ENCODE results near the gene SPINT2.
A peak's percentile ranks its signal among the peaks of the same experiment; 100 is the strongest.

SPINT2 gene

DNA sequence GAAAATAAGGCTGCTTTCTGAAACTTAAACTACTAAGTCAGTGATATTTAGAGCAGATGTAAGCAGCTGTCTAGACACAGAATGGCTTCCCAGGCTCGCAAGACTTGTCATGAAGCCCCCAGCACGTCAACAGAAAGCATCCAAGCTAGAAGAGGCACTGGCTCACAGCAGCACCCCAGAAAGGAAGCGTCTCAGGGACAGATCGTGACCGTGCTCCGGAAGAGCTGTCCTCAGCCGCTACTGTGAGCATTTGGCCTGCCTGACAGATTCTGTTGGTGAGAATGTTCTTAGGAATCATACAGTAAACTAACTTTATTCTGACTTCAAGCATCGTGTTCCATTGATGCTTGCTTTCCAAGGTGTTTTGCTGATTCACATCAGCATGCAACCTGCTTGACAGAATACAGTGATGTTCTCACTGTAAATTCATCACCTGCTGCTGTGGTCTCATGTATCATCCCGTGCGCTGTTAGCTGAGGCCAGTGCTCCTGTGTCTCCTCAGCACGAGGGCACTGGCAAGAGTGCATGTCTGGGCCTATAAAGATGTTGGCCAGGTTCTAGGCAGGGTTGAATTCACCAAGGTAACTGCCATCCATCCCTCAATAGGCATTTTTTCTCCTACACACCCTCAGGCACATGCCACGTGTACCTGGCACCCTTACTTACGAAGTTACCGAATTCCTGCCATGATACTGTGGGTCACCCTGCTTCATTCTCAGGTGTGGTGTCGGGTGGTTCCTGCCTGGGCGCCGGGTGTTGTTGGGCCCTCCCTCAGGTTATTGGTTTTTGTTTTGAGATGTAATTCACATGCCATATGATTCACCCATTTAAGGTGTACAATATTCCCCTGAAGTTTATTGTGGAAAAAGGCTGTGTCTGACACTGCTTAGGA lies 15.9 kb downstream of the SPINT2 start:
- WGBS, 2 donors (ENCODE audit: extremely low coverage in 2 of 2, insufficient read length in 2 of 2, insufficient replicate concordance in 1 of 2): no CpG with 5 or more reads among the region's 17 CpGs
- no peak overlapping the region for H2AFZ ChIP-seq (ENCODE audit: low read length)
- H4K91ac ChIP-seq (ENCODE audit: low read depth, low read length, poor library complexity): no peak overlapping the region
- no peak overlapping the region for H2BK12ac ChIP-seq (ENCODE audit: low read length)
- H2BK120ac ChIP-seq (ENCODE audit: low read depth, low read length): no peak overlapping the region
- no peak overlapping the region for H2AK5ac ChIP-seq (ENCODE audit: low read depth, low read length)
- DNase-seq (ENCODE audit: low spot score): no peak
- no peak overlapping the region for H2BK15ac ChIP-seq (ENCODE audit: low read length)
- no peaks in the 10 kb centered on the region for H3K9me3 ChIP-seq (replicated peaks in 1 of 2; ENCODE audit: control insufficient read depth in 2 of 2, insufficient read depth in 1 of 2, low read depth in 1 of 2, low read length in 2 of 2)
- no peak overlapping the region for H3K18ac ChIP-seq (ENCODE audit: low read length)
- no peak overlapping the region for H3K27ac ChIP-seq (replicated peaks; ENCODE audit: low read length)
- H3K36me3 ChIP-seq (replicated peaks in 1 of 2; ENCODE audit: control insufficient read depth in 2 of 2, insufficient read depth in 2 of 2, low read length in 2 of 2): no peaks in the 10 kb centered on the region
- no peak overlapping the region for H2BK5ac ChIP-seq (ENCODE audit: low read length)
- H3K27me3 ChIP-seq (ENCODE audit: control insufficient read depth in 3 of 3, insufficient read depth in 3 of 3, low read depth in 1 of 3, low read length in 3 of 3): no peaks in the 10 kb centered on the region
- no peak overlapping the region for H3K9ac ChIP-seq (ENCODE audit: low read depth, low read length, poor library complexity)
- no peaks in the 10 kb centered on the region for H3K79me1 ChIP-seq (ENCODE audit: low read depth, low read length)
- no peak overlapping the region for H4K8ac ChIP-seq (ENCODE audit: low read depth, low read length)
- no peak overlapping the region for H3K23ac ChIP-seq (ENCODE audit: low read depth, low read length, poor library complexity)
- no peak overlapping the region for H3K4me3 ChIP-seq (ENCODE audit: low read length in 2 of 2)
- H3K14ac ChIP-seq (ENCODE audit: low read length): no peak overlapping the region
- peaks cover 3 to 16% of the 10 kb centered on the region in 2 donors for H3K4me1 ChIP-seq (ENCODE audit: control insufficient read depth in 2 of 2, insufficient read depth in 1 of 2, low read depth in 1 of 2, low read length in 2 of 2)
- H3K4me2 ChIP-seq (ENCODE audit: insufficient read depth, low read length, poor library complexity, severe bottlenecking): no peak overlapping the region
- no peak overlapping the region for H3K4ac ChIP-seq (ENCODE audit: low read length)

GRCh38 chr19:38281811-38282566 lies 17.6 kb downstream of the SPINT2 start:
- H4K8ac ChIP-seq (ENCODE audit: low read depth, low read length): no peak overlapping the region
- H3K27ac ChIP-seq (replicated peaks; ENCODE audit: low read length): no peak overlapping the region
- no peak overlapping the region for H2AFZ ChIP-seq (ENCODE audit: low read length)
- no peaks in the 10 kb centered on the region for H3K36me3 ChIP-seq (replicated peaks in 1 of 2; ENCODE audit: control insufficient read depth in 2 of 2, insufficient read depth in 2 of 2, low read length in 2 of 2)
- no peak overlapping the region for H3K4me2 ChIP-seq (ENCODE audit: insufficient read depth, low read length, poor library complexity, severe bottlenecking)
- no peak for DNase-seq (ENCODE audit: low spot score)
- no peak overlapping the region for H2BK12ac ChIP-seq (ENCODE audit: low read length)
- no peaks in the 10 kb centered on the region for H3K79me1 ChIP-seq (ENCODE audit: low read depth, low read length)
- H2BK5ac ChIP-seq (ENCODE audit: low read length): no peak overlapping the region
- no peak overlapping the region for H4K91ac ChIP-seq (ENCODE audit: low read depth, low read length, poor library complexity)
- H2BK15ac ChIP-seq (ENCODE audit: low read length): no peak overlapping the region
- peak overlapping the region; percentile 33 for H3K9ac ChIP-seq (ENCODE audit: low read depth, low read length, poor library complexity)
- H2BK120ac ChIP-seq (ENCODE audit: low read depth, low read length): no peak overlapping the region
- H3K4me3 ChIP-seq (ENCODE audit: low read length in 2 of 2): no peak overlapping the region
- no peak overlapping the region for H2AK5ac ChIP-seq (ENCODE audit: low read depth, low read length)
- H3K4ac ChIP-seq (ENCODE audit: low read length): no peak overlapping the region
- H3K14ac ChIP-seq (ENCODE audit: low read length): no peak overlapping the region
- H3K27me3 ChIP-seq (ENCODE audit: control insufficient read depth in 3 of 3, insufficient read depth in 3 of 3, low read depth in 1 of 3, low read length in 3 of 3): no peaks in the 10 kb centered on the region
- WGBS, 2 donors (ENCODE audit: extremely low coverage in 2 of 2, insufficient read length in 2 of 2, insufficient replicate concordance in 1 of 2): no CpG with 5 or more reads among the region's 7 CpGs
- H3K9me3 ChIP-seq (replicated peaks in 1 of 2; ENCODE audit: control insufficient read depth in 2 of 2, insufficient read depth in 1 of 2, low read depth in 1 of 2, low read length in 2 of 2): no peaks in the 10 kb centered on the region
- no peak overlapping the region for H3K18ac ChIP-seq (ENCODE audit: low read length)
- peak overlapping the region; percentile 39 for H3K23ac ChIP-seq (ENCODE audit: low read depth, low read length, poor library complexity)
- H3K4me1 ChIP-seq (ENCODE audit: control insufficient read depth in 2 of 2, insufficient read depth in 1 of 2, low read depth in 1 of 2, low read length in 2 of 2): peaks cover 3 to 16% of the 10 kb centered on the region in 2 donors

DNA sequence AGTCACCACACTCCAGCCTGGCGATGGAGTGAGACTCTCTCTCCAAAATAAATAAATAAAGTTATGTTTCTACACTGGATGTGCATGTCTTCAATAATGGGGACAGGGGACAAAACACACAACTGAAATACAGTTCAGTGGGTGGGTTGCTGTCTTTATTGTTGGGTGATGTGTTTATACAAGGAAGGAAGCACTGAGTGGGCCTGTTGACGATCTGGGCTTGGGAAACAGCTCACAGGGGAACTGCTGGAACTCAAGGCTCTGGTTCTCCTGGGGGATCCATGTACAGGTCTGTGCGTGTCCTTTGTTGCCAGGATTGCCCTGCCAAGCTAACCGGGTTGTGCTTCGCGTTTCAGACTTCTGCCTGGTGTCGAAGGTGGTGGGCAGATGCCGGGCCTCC lies 18.9 kb downstream of the SPINT2 start:
- Histone ChIP-seq H3K4me2 (ENCODE audit: insufficient read depth, low read length, poor library complexity, severe bottlenecking) (no peak overlapping the region), H4K8ac (ENCODE audit: low read depth, low read length) (no peak overlapping the region), H3K27ac (replicated peaks; ENCODE audit: low read length) (no peak overlapping the region), H2AK5ac (ENCODE audit: low read depth, low read length) (peak overlapping the region; percentile 69), H2BK15ac (ENCODE audit: low read length) (peak overlapping the region; percentile 60), H3K36me3 (replicated peaks in 1 of 2; ENCODE audit: control insufficient read depth in 2 of 2, insufficient read depth in 2 of 2, low read length in 2 of 2) (no peaks in the 10 kb centered on the region), H3K9ac (ENCODE audit: low read depth, low read length, poor library complexity) (no peak overlapping the region), H3K4me1 (ENCODE audit: control insufficient read depth in 2 of 2, insufficient read depth in 1 of 2, low read depth in 1 of 2, low read length in 2 of 2) (peaks cover 9 to 15% of the 10 kb centered on the region in 2 donors), H3K18ac (ENCODE audit: low read length) (no peak overlapping the region), H4K91ac (ENCODE audit: low read depth, low read length, poor library complexity) (no peak overlapping the region), H3K23ac (ENCODE audit: low read depth, low read length, poor library complexity) (peak overlapping the region; percentile 25), H3K14ac (ENCODE audit: low read length) (no peak overlapping the region), H3K79me1 (ENCODE audit: low read depth, low read length) (no peaks in the 10 kb centered on the region), H2BK120ac (ENCODE audit: low read depth, low read length) (no peak overlapping the region), H2BK12ac (ENCODE audit: low read length) (peak overlapping the region; percentile 16), H3K4ac (ENCODE audit: low read length) (peak overlapping the region; percentile 27), H2BK5ac (ENCODE audit: low read length) (no peak overlapping the region), H2AFZ (ENCODE audit: low read length) (no peak overlapping the region), H3K27me3 (ENCODE audit: control insufficient read depth in 3 of 3, insufficient read depth in 3 of 3, low read depth in 1 of 3, low read length in 3 of 3) (no peaks in the 10 kb centered on the region), H3K9me3 (replicated peaks in 1 of 2; ENCODE audit: control insufficient read depth in 2 of 2, insufficient read depth in 1 of 2, low read depth in 1 of 2, low read length in 2 of 2) (no peaks in the 10 kb centered on the region), H3K4me3 (ENCODE audit: low read length in 2 of 2) (no peak overlapping the region)
- WGBS, 2 donors (ENCODE audit: extremely low coverage in 2 of 2, insufficient read length in 2 of 2, insufficient replicate concordance in 1 of 2): no CpG with 5 or more reads among the region's 8 CpGs
- no peak for DNase-seq (ENCODE audit: low spot score)

GRCh38 chr19:38284422-38284821 lies 20.0 kb downstream of the SPINT2 start:
- Histone ChIP-seq H3K36me3 (replicated peaks in 1 of 2; ENCODE audit: control insufficient read depth in 2 of 2, insufficient read depth in 2 of 2, low read length in 2 of 2) (no peaks in the 10 kb centered on the region), H3K4ac (ENCODE audit: low read length) (no peak overlapping the region), H2BK15ac (ENCODE audit: low read length) (no peak overlapping the region), H2AFZ (ENCODE audit: low read length) (peak overlapping the region; percentile 79), H4K91ac (ENCODE audit: low read depth, low read length, poor library complexity) (no peak overlapping the region), H3K14ac (ENCODE audit: low read length) (no peak overlapping the region), H3K23ac (ENCODE audit: low read depth, low read length, poor library complexity) (no peak overlapping the region), H2AK5ac (ENCODE audit: low read depth, low read length) (no peak overlapping the region), H3K4me1 (ENCODE audit: control insufficient read depth in 2 of 2, insufficient read depth in 1 of 2, low read depth in 1 of 2, low read length in 2 of 2) (peaks cover 10 to 13% of the 10 kb centered on the region in 2 donors), H3K4me3 (ENCODE audit: low read length in 2 of 2) (no peak overlapping the region), H3K18ac (ENCODE audit: low read length) (no peak overlapping the region), H2BK120ac (ENCODE audit: low read depth, low read length) (no peak overlapping the region), H4K8ac (ENCODE audit: low read depth, low read length) (no peak overlapping the region), H2BK5ac (ENCODE audit: low read length) (no peak overlapping the region), H3K9ac (ENCODE audit: low read depth, low read length, poor library complexity) (no peak overlapping the region), H3K9me3 (replicated peaks in 1 of 2; ENCODE audit: control insufficient read depth in 2 of 2, insufficient read depth in 1 of 2, low read depth in 1 of 2, low read length in 2 of 2) (no peaks in the 10 kb centered on the region), H3K79me1 (ENCODE audit: low read depth, low read length) (no peaks in the 10 kb centered on the region), H3K27ac (replicated peaks; ENCODE audit: low read length) (no peak overlapping the region), H3K27me3 (ENCODE audit: control insufficient read depth in 3 of 3, insufficient read depth in 3 of 3, low read depth in 1 of 3, low read length in 3 of 3) (no peaks in the 10 kb centered on the region), H3K4me2 (ENCODE audit: insufficient read depth, low read length, poor library complexity, severe bottlenecking) (no peak overlapping the region), H2BK12ac (ENCODE audit: low read length) (no peak overlapping the region)
- WGBS, 2 donors (ENCODE audit: extremely low coverage in 2 of 2, insufficient read length in 2 of 2, insufficient replicate concordance in 1 of 2): no CpG with 5 or more reads among the region's 7 CpGs
- no peak for DNase-seq (ENCODE audit: low spot score)

Measured in neuronal stem cell (in vitro differentiated cells).